ENCODE results near the gene CTF1. TPM values are rescaled to one million over a fixed set of nuclear protein-coding genes. Genes with fewer than 3 reads are reported as not detected.
"Not testable (repeated sequence)": the region's sequence is repeated elsewhere in the genome, so short reads cannot be mapped to it uniquely, and the experiment has no call there.

CTF1 gene
- total and polyA plus RNA-seq, 3 experiments from 2014 or later, result 0.33 TPM; not detected in 2

- H3K27me3 Mint-ChIP-seq; H3K4me3 Mint-ChIP-seq; H3K4me1 ChIP-seq (ENCODE audit: insufficient read depth, low read length); DNase-seq; H3K36me3 Mint-ChIP-seq; POLR2A ChIA-PET; H3K27ac Mint-ChIP-seq; H3K4me3 ChIP-seq (ENCODE audit: low read length); H3K27ac ChIP-seq (ENCODE audit: low read depth, low read length); H3K9me3 Mint-ChIP-seq; CTCF ChIA-PET; H3K36me3 ChIP-seq (ENCODE audit: insufficient read depth, low read length); H3K27me3 ChIP-seq (ENCODE audit: insufficient read depth, low read length, poor library complexity, severe bottlenecking); H3K4me1 Mint-ChIP-seq; H3K9me3 ChIP-seq (ENCODE audit: low read length): not testable (repeated sequence)
These were observed 33.2 kb upstream of the CTF1 start for GRCh38 chr16:30863178-30863577.

GRCh38 chr16:30866031-30866430 lies 30.4 kb upstream of the CTF1 start:
- no peak overlapping the region for H3K4me3 ChIP-seq (ENCODE audit: low read length)
- no peak for DNase-seq
- no peaks in the 10 kb centered on the region for H3K4me1 ChIP-seq (ENCODE audit: insufficient read depth, low read length)
- Mint-ChIP-seq H3K36me3 (peaks cover 0 to 2% (median 0%) of the 10 kb centered on the region in 3 donors), H3K9me3 (no peaks in the 10 kb centered on the region), H3K27ac (peak overlapping the region in 3 of 8 donors; percentile 24 to 54 (median 38)), H3K4me3 (no peak overlapping the region), H3K4me1 (no peaks in the 10 kb centered on the region), H3K27me3 (no peaks in the 10 kb centered on the region)
- CTCF ChIA-PET, result no interaction called here
- H3K27ac ChIP-seq (ENCODE audit: low read depth, low read length), result no peak overlapping the region
- H3K36me3 ChIP-seq (ENCODE audit: insufficient read depth, low read length), result no peaks in the 10 kb centered on the region
- H3K9me3 ChIP-seq (ENCODE audit: low read length), result no peaks in the 10 kb centered on the region
- no peaks in the 10 kb centered on the region for H3K27me3 ChIP-seq (ENCODE audit: insufficient read depth, low read length, poor library complexity, severe bottlenecking)
- POLR2A ChIA-PET, result no interaction called here

- Histone ChIP-seq H3K4me1 (ENCODE audit: insufficient read depth, low read length) (peaks cover 4% of the 10 kb centered on the region), H3K27me3 (ENCODE audit: insufficient read depth, low read length, poor library complexity, severe bottlenecking) (no peaks in the 10 kb centered on the region), H3K27ac (ENCODE audit: low read depth, low read length) (no peak overlapping the region), H3K9me3 (ENCODE audit: low read length) (no peaks in the 10 kb centered on the region), H3K4me3 (ENCODE audit: low read length) (no peak overlapping the region), H3K36me3 (ENCODE audit: insufficient read depth, low read length) (no peaks in the 10 kb centered on the region)
- POLR2A ChIA-PET, result no interaction called here
- H3K36me3 Mint-ChIP-seq, result peaks cover 0 to 4% (median 0%) of the 10 kb centered on the region in 3 donors
- no peaks in the 10 kb centered on the region for H3K9me3 Mint-ChIP-seq
- CTCF ChIA-PET, result no interaction called here
- no peak overlapping the region for H3K27ac Mint-ChIP-seq
- H3K27me3 Mint-ChIP-seq, result no peaks in the 10 kb centered on the region
- H3K4me3 Mint-ChIP-seq, result no peak overlapping the region
- DNase-seq, result no peak
- H3K4me1 Mint-ChIP-seq, result peaks cover 4 to 10% (median 8%) of the 10 kb centered on the region in 3 donors
These were observed 28.7 kb upstream of the CTF1 start for GRCh38 chr16:30867747-30868146.

- Histone ChIP-seq H3K9me3 (ENCODE audit: low read length) (no peaks in the 10 kb centered on the region), H3K27ac (ENCODE audit: low read depth, low read length) (no peak overlapping the region), H3K4me1 (ENCODE audit: insufficient read depth, low read length) (peaks cover 18% of the 10 kb centered on the region), H3K36me3 (ENCODE audit: insufficient read depth, low read length) (no peaks in the 10 kb centered on the region), H3K4me3 (ENCODE audit: low read length) (no peak overlapping the region), H3K27me3 (ENCODE audit: insufficient read depth, low read length, poor library complexity, severe bottlenecking) (no peaks in the 10 kb centered on the region)
- Mint-ChIP-seq H3K27me3 (no peaks in the 10 kb centered on the region), H3K9me3 (no peaks in the 10 kb centered on the region), H3K4me3 (peak overlapping the region in 1 of 7 donors; percentile 45), H3K27ac (peak overlapping the region in 2 of 8 donors; percentile 79 to 92), H3K4me1 (peaks cover 19 to 30% (median 28%) of the 10 kb centered on the region in 3 donors), H3K36me3 (peaks cover 0 to 18% (median 2%) of the 10 kb centered on the region in 3 donors)
- ChIA-PET POLR2A (no interaction called here), CTCF (interaction anchor here (1.5 to 1.8 kb wide), 2 partner anchors 27 to 31 kb away, joined by 3 to 8 read pairs; no protein-coding TSS in a partner anchor)
- no peak for DNase-seq
These were observed 25.5 kb upstream of the CTF1 start for GRCh38 chr16:30870904-30871303.

- Histone ChIP-seq H3K4me1 (ENCODE audit: insufficient read depth, low read length) (peaks cover 31% of the 10 kb centered on the region), H3K27ac (ENCODE audit: low read depth, low read length) (peak overlapping the region; percentile 84), H3K9me3 (ENCODE audit: low read length) (no peaks in the 10 kb centered on the region), H3K27me3 (ENCODE audit: insufficient read depth, low read length, poor library complexity, severe bottlenecking) (no peaks in the 10 kb centered on the region), H3K36me3 (ENCODE audit: insufficient read depth, low read length) (no peaks in the 10 kb centered on the region), H3K4me3 (ENCODE audit: low read length) (peak overlapping the region; percentile 81)
- Mint-ChIP-seq H3K27me3 (no peaks in the 10 kb centered on the region), H3K4me3 (peak overlapping the region; percentile 86 to 98 (median 90)), H3K4me1 (peaks cover 31 to 50% (median 44%) of the 10 kb centered on the region in 3 donors), H3K9me3 (no peaks in the 10 kb centered on the region), H3K36me3 (peaks cover 4 to 30% (median 7%) of the 10 kb centered on the region in 3 donors), H3K27ac (peak overlapping the region; percentile 90 to 98 (median 97))
- CTCF ChIA-PET, result interaction anchor here (0.9 to 4.1 kb wide), 9 partner anchors 24 to 69 kb away, joined by 3 to 38 read pairs (median 3); no protein-coding TSS in a partner anchor
- POLR2A ChIA-PET, result interaction anchor here (0.5 to 3.2 kb wide), 9 partner anchors 19 to 306 kb away, joined by 3 to 42 read pairs (median 5); partner anchors contain the start of genes BCL7C, FBRS, FUS and ZNF646
- no peak for DNase-seq
These were observed 22.1 kb upstream of the CTF1 start for GRCh38 chr16:30874244-30874820.

- Mint-ChIP-seq H3K4me3 (peak overlapping the region; percentile 86 to 98 (median 90)), H3K4me1 (peaks cover 31 to 51% (median 44%) of the 10 kb centered on the region in 3 donors), H3K27me3 (no peaks in the 10 kb centered on the region), H3K9me3 (no peaks in the 10 kb centered on the region), H3K27ac (peak overlapping the region; percentile 90 to 98 (median 97)), H3K36me3 (peaks cover 4 to 34% (median 7%) of the 10 kb centered on the region in 3 donors)
- DNase-seq, result peak; percentile 76 to 89 (median 85)
- H3K27ac ChIP-seq (ENCODE audit: low read depth, low read length), result peak overlapping the region; percentile 84
- no peaks in the 10 kb centered on the region for H3K36me3 ChIP-seq (ENCODE audit: insufficient read depth, low read length)
- ChIA-PET POLR2A (interaction anchor here (0.9 to 3.2 kb wide), 10 partner anchors 18 to 305 kb away, joined by 3 to 42 read pairs (median 5); partner anchors contain the start of genes BCL7C, FBRS, FUS and PHKG2), CTCF (interaction anchor here (0.9 to 4.1 kb wide), 10 partner anchors 23 to 70 kb away, joined by 3 to 38 read pairs (median 4); no protein-coding TSS in a partner anchor)
- H3K4me3 ChIP-seq (ENCODE audit: low read length), result peak overlapping the region; percentile 81
- H3K4me1 ChIP-seq (ENCODE audit: insufficient read depth, low read length), result peaks cover 31% of the 10 kb centered on the region
- H3K27me3 ChIP-seq (ENCODE audit: insufficient read depth, low read length, poor library complexity, severe bottlenecking), result no peaks in the 10 kb centered on the region
- H3K9me3 ChIP-seq (ENCODE audit: low read length), result no peaks in the 10 kb centered on the region
These were observed 21.3 kb upstream of the CTF1 start for GRCh38 chr16:30874821-30875717.

GRCh38 chr16:30875871-30876801 lies 20.3 kb upstream of the CTF1 start:
- Histone ChIP-seq H3K27ac (ENCODE audit: low read depth, low read length) (peak overlapping the region; percentile 84), H3K36me3 (ENCODE audit: insufficient read depth, low read length) (no peaks in the 10 kb centered on the region), H3K4me1 (ENCODE audit: insufficient read depth, low read length) (peaks cover 31% of the 10 kb centered on the region), H3K27me3 (ENCODE audit: insufficient read depth, low read length, poor library complexity, severe bottlenecking) (no peaks in the 10 kb centered on the region), H3K9me3 (ENCODE audit: low read length) (no peaks in the 10 kb centered on the region), H3K4me3 (ENCODE audit: low read length) (peak overlapping the region; percentile 81)
- POLR2A ChIA-PET, result interaction anchor here (0.6 to 3.2 kb wide), 8 partner anchors 17 to 175 kb away, joined by 3 to 42 read pairs (median 6); partner anchors contain the start of genes BCL7C and PHKG2
- peak overlapping the region; percentile 90 to 98 (median 97) for H3K27ac Mint-ChIP-seq
- H3K9me3 Mint-ChIP-seq, result no peaks in the 10 kb centered on the region
- peak in 2 of 5 donors; percentile 31 to 44 for DNase-seq
- CTCF ChIA-PET, result interaction anchor here (1.0 to 4.1 kb wide), 5 partner anchors 20 to 97 kb away, joined by 3 to 38 read pairs (median 4); no protein-coding TSS in a partner anchor
- no peaks in the 10 kb centered on the region for H3K27me3 Mint-ChIP-seq
- peak overlapping the region; percentile 86 to 98 (median 90) for H3K4me3 Mint-ChIP-seq
- H3K36me3 Mint-ChIP-seq, result peaks cover 4 to 41% (median 7%) of the 10 kb centered on the region in 3 donors
- peaks cover 34 to 56% (median 48%) of the 10 kb centered on the region in 3 donors for H3K4me1 Mint-ChIP-seq
